HFFc6 (cell line): ENCODE measurements around the gene SPATS2L. TPM values are rescaled to one million over a fixed set of nuclear protein-coding genes. Genes with fewer than 3 reads are reported as not detected.

Source experiments
- DNase-seq: peaks from one replicate; pipeline ENCODE4 v3.0.0-alpha.2; 2018
- H3K27ac Mint-ChIP-seq: 2 replicates; pipeline ENCODE4 v1.8.0; 2020; ENCODE audit warnings: mild to moderate bottlenecking, mixed read lengths
- H3K27me3 Mint-ChIP-seq: 2 replicates; pipeline ENCODE4 v1.8.0; 2021; ENCODE audit warnings: mild to moderate bottlenecking, moderate library complexity, mixed read lengths; ENCODE audit not compliant: insufficient read depth
- H3K36me3 Mint-ChIP-seq: 2 replicates; pipeline ENCODE4 v1.8.0; 2021; ENCODE audit warnings: low read depth, mixed read lengths
- H3K4me1 Mint-ChIP-seq: 2 replicates; pipeline ENCODE4 v1.8.0; 2020; ENCODE audit warnings: low read depth, mixed read lengths
- H3K4me3 Mint-ChIP-seq: 2 replicates; pipeline ENCODE4 v1.8.0; 2020; ENCODE audit warnings: mild to moderate bottlenecking, moderate library complexity, mixed read lengths
- H3K9me3 Mint-ChIP-seq: 2 replicates; pipeline ENCODE4 v1.8.0; 2020; ENCODE audit warnings: mild to moderate bottlenecking, mixed read lengths
- CTCF ChIP-seq: fragments of 200-600 bp; sonication (generic); IDR thresholded peaks from 2 replicates; pipeline ENCODE4 v1.5.0; 2021; ENCODE audit warnings: antibody characterized with exemption, mild to moderate bottlenecking
- total RNA-seq, 6 experiments: library from RNA; stranded (reverse); fragmentation: NEBNext Ultra II Directional; extraction: Animal tissue kit (Norgen Biotek cat#: 25700); gene quantifications; 2 replicates in 1 of 6; 3 replicates in 5 of 6; pipeline ENCODE4 v1.2.3, GENCODE V29; 2021

Gene SPATS2L
- total RNA-seq, 6 experiments from 2014 or later, result 146 to 205 (median 198) TPM

DNA sequence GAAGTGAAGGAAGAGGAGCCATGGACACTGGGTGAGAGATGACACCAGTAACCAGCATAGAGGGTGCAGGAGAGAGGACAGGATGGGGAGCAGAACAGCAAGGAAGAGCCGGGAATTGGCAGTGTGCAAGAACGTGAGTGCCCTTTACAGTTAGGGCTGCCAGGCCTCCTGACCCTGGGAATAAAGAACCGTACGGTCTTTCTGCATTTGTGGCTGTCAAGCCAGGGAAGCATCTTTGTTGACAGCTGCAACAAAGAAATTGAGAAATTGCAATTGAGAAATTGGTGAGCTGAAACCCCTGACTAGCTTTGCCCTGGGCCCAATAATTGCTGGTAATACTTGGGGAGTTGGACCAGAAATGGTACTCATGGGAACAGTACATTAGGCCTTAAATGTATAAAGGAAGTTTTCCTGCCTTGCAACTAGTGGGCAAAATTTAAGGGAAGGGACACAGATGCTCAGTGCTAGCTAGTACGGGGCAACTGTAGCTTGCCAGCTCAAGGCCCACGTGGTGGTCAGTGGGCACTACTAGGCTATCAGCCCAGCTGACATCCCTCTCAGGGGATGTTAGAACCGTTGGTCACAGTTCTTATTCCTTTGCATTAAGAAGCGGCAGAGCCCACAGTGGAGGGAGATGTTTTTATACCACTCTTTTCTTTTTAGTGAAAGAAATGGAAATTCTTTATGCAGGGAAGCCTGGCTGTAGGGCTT, 146.8 kb downstream of the SPATS2L start:
- H3K4me3 Mint-ChIP-seq, result no peak overlapping the region; the same call in 1 of the 2 replicates
- no peak for DNase-seq
- peaks cover 41% of the 10 kb centered on the region for H3K36me3 Mint-ChIP-seq
- no peaks in the 10 kb centered on the region; the same call in 1 of the 2 replicates for H3K27me3 Mint-ChIP-seq
- H3K9me3 Mint-ChIP-seq, result no peaks in the 10 kb centered on the region
- no peak overlapping the region for H3K27ac Mint-ChIP-seq
- peaks cover 52% of the 10 kb centered on the region for H3K4me1 Mint-ChIP-seq
- TF ChIP-seq CTCF, result no peak

DNA sequence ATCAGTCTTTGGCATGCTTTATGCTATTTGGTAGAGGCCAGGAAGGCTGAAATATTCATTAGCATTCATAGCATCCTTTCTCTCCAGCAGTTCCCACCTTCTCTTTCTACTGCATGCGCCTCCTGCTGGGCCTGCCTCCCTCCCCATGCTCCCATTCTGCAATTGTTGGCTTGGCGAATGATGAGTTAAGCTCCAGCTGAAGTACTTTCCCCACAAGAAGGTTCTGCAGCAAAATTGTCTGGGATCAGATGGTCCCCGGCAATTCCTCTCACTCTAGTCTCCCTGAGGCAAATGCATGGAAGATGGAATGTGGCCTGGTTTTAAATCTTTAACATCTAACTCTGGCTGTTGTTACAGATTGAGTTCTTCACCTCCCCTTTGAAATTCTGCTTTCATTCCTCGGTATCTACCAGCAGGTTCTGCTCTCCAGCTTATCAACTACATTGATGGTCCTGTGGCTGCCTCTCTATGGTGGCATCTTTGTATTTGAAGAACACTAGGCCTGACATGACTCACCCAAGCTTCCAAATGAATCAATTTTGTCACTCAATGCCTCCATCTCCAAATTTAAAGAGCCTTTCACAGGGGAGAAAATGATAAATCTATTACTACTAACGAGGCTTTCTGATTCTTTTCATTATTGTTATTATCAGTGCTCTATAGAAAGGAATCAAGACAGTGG, 147.5 kb downstream of the SPATS2L start:
- no peak for DNase-seq
- Mint-ChIP-seq H3K27me3 (no peaks in the 10 kb centered on the region; the same call in 1 of the 2 replicates), H3K27ac (peak overlapping the region; percentile 3; the same call in 1 of the 2 replicates), H3K4me1 (peaks cover 48% of the 10 kb centered on the region), H3K9me3 (no peaks in the 10 kb centered on the region), H3K4me3 (no peak overlapping the region), H3K36me3 (peaks cover 34% of the 10 kb centered on the region)
- peak; percentile 25; the same call in 1 of the 2 replicates for TF ChIP-seq CTCF

- Mint-ChIP-seq H3K36me3 (peaks cover 29% of the 10 kb centered on the region), H3K27ac (peak overlapping the region; percentile 78), H3K4me1 (peaks cover 48% of the 10 kb centered on the region), H3K4me3 (peak overlapping the region; percentile 26; the same call in 1 of the 2 replicates), H3K9me3 (no peaks in the 10 kb centered on the region), H3K27me3 (no peaks in the 10 kb centered on the region; the same call in 1 of the 2 replicates)
- DNase-seq, result peak; percentile 71
- no peak for TF ChIP-seq CTCF
Observed at GRCh38 chr2:200454927-200455801, 148.7 kb downstream of the SPATS2L start.

- Mint-ChIP-seq H3K4me3 (peak overlapping the region; percentile 32; the same call in 1 of the 2 replicates), H3K4me1 (peaks cover 48% of the 10 kb centered on the region), H3K27me3 (no peaks in the 10 kb centered on the region), H3K27ac (peak overlapping the region; percentile 78), H3K36me3 (peaks cover 22% of the 10 kb centered on the region), H3K9me3 (no peaks in the 10 kb centered on the region)
- no peak for TF ChIP-seq CTCF
- DNase-seq, result no peak
Observed at GRCh38 chr2:200455958-200456421, 149.5 kb downstream of the SPATS2L start.

DNA sequence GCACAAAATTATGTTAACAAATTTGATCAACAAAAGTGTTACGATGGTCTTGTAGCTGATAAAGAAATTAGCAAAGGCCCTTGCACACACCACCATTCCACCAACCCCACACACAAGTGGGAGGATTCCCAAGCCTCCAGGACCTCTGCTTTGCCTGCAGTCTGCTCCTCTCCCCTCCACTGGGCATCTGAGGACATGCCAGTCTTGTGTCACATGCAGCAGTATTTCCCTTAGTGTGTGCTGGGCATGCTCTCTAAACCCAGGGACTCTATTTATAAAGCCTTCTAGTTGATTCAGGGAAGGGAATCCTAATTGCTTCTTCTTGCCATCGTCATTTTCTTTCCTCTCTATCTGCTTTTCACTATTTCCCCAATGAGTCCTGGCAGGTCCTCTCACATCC, 150.1 kb downstream of the SPATS2L start:
- peaks cover 48% of the 10 kb centered on the region for H3K4me1 Mint-ChIP-seq
- TF ChIP-seq CTCF, result no peak
- H3K9me3 Mint-ChIP-seq, result no peaks in the 10 kb centered on the region
- no peak overlapping the region for H3K4me3 Mint-ChIP-seq
- H3K27ac Mint-ChIP-seq, result peak overlapping the region; percentile 22; the same call in 1 of the 2 replicates
- DNase-seq, result no peak
- no peaks in the 10 kb centered on the region for H3K27me3 Mint-ChIP-seq
- peaks cover 28% of the 10 kb centered on the region for H3K36me3 Mint-ChIP-seq
